Measurements from ENCODE around the gene DPT. TPM values are rescaled to one million over a fixed set of nuclear protein-coding genes. Genes with fewer than 3 reads are reported as not detected.

The DPT gene
- total RNA-seq, 1 donor from 2014 or later: 35.3 TPM

- no peak for ATAC-seq
- intact Hi-C loops (cut with micrococcal nuclease): no loop called here
- no peak for DNase-seq
These were observed 45.1 kb downstream of the DPT start for GRCh38 chr1:168683871-168684270.

GRCh38 chr1:168676861-168677260 lies 52.1 kb downstream of the DPT start:
- intact Hi-C loops (cut with micrococcal nuclease): no loop called here
- DNase-seq (no peak), ATAC-seq (no peak)

- intact Hi-C loops (cut with micrococcal nuclease): no loop called here
- DNase-seq (no peak), ATAC-seq (no peak)
These were observed 52.8 kb downstream of the DPT start for GRCh38 chr1:168676029-168676812.

- ATAC-seq (no peak), DNase-seq (no peak)
- intact Hi-C loops (cut with micrococcal nuclease): no loop called here
These were observed 54.9 kb downstream of the DPT start for GRCh38 chr1:168673974-168674683.

- intact Hi-C loops (cut with micrococcal nuclease): no loop called here
- DNase-seq (no peak), ATAC-seq (no peak)
These were observed 56.7 kb downstream of the DPT start for GRCh38 chr1:168672278-168672677.

- no peak for ATAC-seq
- intact Hi-C loops (cut with micrococcal nuclease): no loop called here
- no peak for DNase-seq
These were observed 57.2 kb downstream of the DPT start for GRCh38 chr1:168671782-168672181.

- intact Hi-C loops (cut with micrococcal nuclease): no loop called here
- ATAC-seq (peak; percentile 65), DNase-seq (no peak)
These were observed 63.0 kb downstream of the DPT start for GRCh38 chr1:168665975-168666374.

GRCh38 chr1:168664069-168664834 lies 64.8 kb downstream of the DPT start:
- intact Hi-C loops (cut with micrococcal nuclease): no loop called here
- no peak for ATAC-seq
- no peak for DNase-seq

- no peak for ATAC-seq
- DNase-seq: no peak
- intact Hi-C loops (cut with micrococcal nuclease): no loop called here
These were observed 72.5 kb downstream of the DPT start for GRCh38 chr1:168656485-168656884.

- intact Hi-C loops (cut with micrococcal nuclease): no loop called here
- ATAC-seq (no peak), DNase-seq (no peak)
These were observed 74.6 kb downstream of the DPT start for GRCh38 chr1:168654198-168654915.

GRCh38 chr1:168653567-168653966 lies 75.4 kb downstream of the DPT start:
- DNase-seq (no peak), ATAC-seq (no peak)
- intact Hi-C loops (cut with micrococcal nuclease): no loop called here

GRCh38 chr1:168645721-168646120 lies 83.3 kb downstream of the DPT start:
- ATAC-seq: no peak
- intact Hi-C loops (cut with micrococcal nuclease): no loop called here
- DNase-seq: no peak

Other genes with a start within 250 kb of the DPT start
- not detected for gene XCL2, start 185.2 kb downstream of the DPT start, total RNA-seq
- gene XCL1, start 152.6 kb downstream of the DPT start, total RNA-seq: 0.67 TPM